Sigmoid colon (tissue), 7 donors: Measurements from ENCODE around the gene SDHD. TPM values are rescaled to one million over a fixed set of nuclear protein-coding genes. Genes with fewer than 3 reads are reported as not detected.

Source experiments
- DNase-seq: peaks from one replicate; pipeline ENCODE4 v3.0.0-alpha.2; 2019
- H3K27ac ChIP-seq, 4 donors: fragments of 200-600 bp; sonication (generic); one replicate each; pipeline ENCODE4 v1.5.1; 2016 to 2019; ENCODE audit warnings: mild to moderate bottlenecking in 1 of 4
- H3K27me3 ChIP-seq, 3 donors: fragments of 200-600 bp; sonication (generic); one replicate each; pipeline ENCODE4 v1.5.1; 2019; ENCODE audit warnings: mild to moderate bottlenecking in 1 of 3
- H3K36me3 ChIP-seq, 4 donors: fragments of 200-600 bp; sonication (generic); one replicate each; pipeline ENCODE4 v1.5.1; 2016 to 2019
- H3K4me1 ChIP-seq, 4 donors: fragments of 200-600 bp; sonication (generic); one replicate each; pipeline ENCODE4 v1.5.1; 2017 to 2019
- H3K4me3 ChIP-seq, 4 donors: fragments of 200-600 bp; sonication (generic); one replicate each; pipeline ENCODE4 v1.5.1; 2017 to 2019; ENCODE audit warnings: mild to moderate bottlenecking in 2 of 4, moderate library complexity in 1 of 4
- H3K9me3 ChIP-seq, 4 donors: fragments of 200-600 bp in 3 of 4; sonication (generic) in 3 of 4; one replicate each; pipeline versions ENCODE4 v1.5.1 to v1.6.1; 2013 to 2019
- CTCF ChIP-seq, 4 experiments: fragments of 450-650 bp in 3 of 4; fragments of 200-600 bp in 1 of 4; IDR thresholded peaks; one replicate each; pipeline ENCODE4 v1.5.1; 2016 to 2019; ENCODE audit warnings: antibody characterized with exemption in 4 of 4, mild to moderate bottlenecking in 3 of 4, moderate library complexity in 2 of 4
- EP300 ChIP-seq, 4 donors: sonication (generic); formaldehyde crosslinking; IDR thresholded peaks; one replicate each; pipeline ENCODE4 v1.6.1; 2017; ENCODE audit warnings: antibody characterized with exemption in 4 of 4
- POLR2A ChIP-seq, 2 donors: fragments of 450-650 bp; IDR thresholded peaks; one replicate each; pipeline ENCODE4 v1.6.1; 2016; ENCODE audit warnings: antibody characterized with exemption in 2 of 2, mild to moderate bottlenecking in 2 of 2, moderate library complexity in 2 of 2
- POLR2AphosphoS5 ChIP-seq, 4 donors: sonication (generic); formaldehyde crosslinking; IDR thresholded peaks; one replicate each; pipeline ENCODE4 v1.6.1; 2017; ENCODE audit warnings: antibody characterized with exemption in 4 of 4
- WGBS, 2 donors: extraction: QIAGEN DNeasy Blood & Tissue Kit; methylation state at CpG; one replicate each; pipeline ENCODE4 v1.1.7; 2013; 5-methylcytosine and 5-hydroxymethylcytosine counted together
- intact Hi-C: fragments of 100-400 bp; cut with DNase I; formaldehyde crosslinking; loops from one replicate; pipeline ENCODE4 v1.15.1; 2023
- polyA plus RNA-seq, 3 donors: library from polyadenylated mRNA; stranded (reverse); fragments of 200-250 nt; gene quantifications; one replicate each; pipeline ENCODE4 v1.2.3, GENCODE V29; 2013
- total RNA-seq, 4 donors: library from RNA; depleted of rRNA; stranded (reverse); fragments of >200 nt; gene quantifications; one replicate each; pipeline ENCODE4 v1.1.0, GENCODE V29; 2016
- donor health status: healthy with polysubstance abuse.
- donor health status: Bipolar disorder and iron deficiency.
- donor health status: healthy.

SDHD gene
- total and polyA plus RNA-seq, 7 donors, result 96.4 to 545 (median 160) TPM

- Histone ChIP-seq H3K36me3 (peaks cover 7 to 86% (median 40%) of the 10 kb centered on the region in 4 donors), H3K4me1 (no peaks in the 10 kb centered on the region), H3K4me3 (no peak overlapping the region), H3K27me3 (no peaks in the 10 kb centered on the region), H3K9me3 (no peaks in the 10 kb centered on the region), H3K27ac (no peak overlapping the region)
- no peak for DNase-seq
- intact Hi-C loops, result no loop called here
- 78 to 87% methylated on average over 4 of the region's 4 CpGs for WGBS, 2 donors
- no peak for TF ChIP-seq POLR2A (IDR thresholded peaks at IDR 0.05)
- no peak for TF ChIP-seq EP300 (IDR thresholded peaks at IDR 0.05)
- TF ChIP-seq CTCF (IDR thresholded peaks at IDR 0.05), result no peak
- no peak for TF ChIP-seq POLR2AphosphoS5 (IDR thresholded peaks at IDR 0.05)
Observed at GRCh38 chr11:112057170-112057569, 29.5 kb upstream of the SDHD start.

GRCh38 chr11:112058103-112058502, 28.6 kb upstream of the SDHD start:
- no peaks in the 10 kb centered on the region for H3K9me3 ChIP-seq
- H3K27ac ChIP-seq, result no peak overlapping the region
- intact Hi-C loops, result no loop called here
- TF ChIP-seq CTCF (IDR thresholded peaks at IDR 0.05) (no peak), EP300 (IDR thresholded peaks at IDR 0.05) (no peak), POLR2AphosphoS5 (IDR thresholded peaks at IDR 0.05) (no peak), POLR2A (IDR thresholded peaks at IDR 0.05) (no peak)
- H3K27me3 ChIP-seq, result no peaks in the 10 kb centered on the region
- H3K4me3 ChIP-seq, result no peak overlapping the region
- DNase-seq, result no peak
- peaks cover 7 to 86% (median 39%) of the 10 kb centered on the region in 4 donors for H3K36me3 ChIP-seq
- WGBS, 2 donors, result 22 to 63% methylated on average over 1 of the region's 1 CpG
- H3K4me1 ChIP-seq, result no peaks in the 10 kb centered on the region

- no peak for DNase-seq
- H3K4me3 ChIP-seq, result no peak overlapping the region
- no peak for TF ChIP-seq CTCF (IDR thresholded peaks at IDR 0.05)
- H3K27ac ChIP-seq, result no peak overlapping the region
- no peaks in the 10 kb centered on the region for H3K27me3 ChIP-seq
- H3K9me3 ChIP-seq, result no peaks in the 10 kb centered on the region
- peaks cover 7 to 64% (median 19%) of the 10 kb centered on the region in 4 donors for H3K36me3 ChIP-seq
- no peaks in the 10 kb centered on the region for H3K4me1 ChIP-seq
- intact Hi-C loops, result no loop called here
- WGBS, 2 donors, result 76 to 81% methylated on average over 1 of the region's 1 CpG
Observed at GRCh38 chr11:112062923-112063322, 23.8 kb upstream of the SDHD start.

GRCh38 chr11:112073941-112074811, 12.5 kb upstream of the SDHD start, which contains the start of the genes NKAPD1 and PIH1D2:
NKAPD1 (plus strand) TSS chr11:112074299; CDS start chr11:112075575, 1,276 bp downstream.
PIH1D2 (minus strand) TSS chr11:112074017; CDS start chr11:112073174, 843 bp downstream.
- H3K4me1 ChIP-seq, result peaks cover 0 to 22% (median 17%) of the 10 kb centered on the region in 4 donors
- H3K4me3 ChIP-seq, result peak within 1 kb of the TSS; percentile 68 to 76 (median 72)
- TF ChIP-seq POLR2AphosphoS5 (IDR thresholded peaks at IDR 0.05), result peak in 3 of 4 donors; percentile 48 to 66 (median 63)
- TF ChIP-seq POLR2A (IDR thresholded peaks at IDR 0.05), result no peak
- no peak for TF ChIP-seq CTCF (IDR thresholded peaks at IDR 0.05)
- no peak for TF ChIP-seq EP300 (IDR thresholded peaks at IDR 0.05)
- 0% methylated on average over 43 of the region's 43 CpGs for WGBS, 2 donors
- no peaks in the 10 kb centered on the region for H3K9me3 ChIP-seq
- intact Hi-C loops, result no loop called here
- H3K36me3 ChIP-seq, result peaks cover 0 to 37% (median 9%) of the 10 kb centered on the region in 4 donors
- peak within 1 kb of the TSS; percentile 86 to 88 (median 87) for H3K27ac ChIP-seq
- H3K27me3 ChIP-seq, result no peaks in the 10 kb centered on the region
- peak; percentile 86 for DNase-seq
